Mesodermal cell (in vitro differentiated cells): ENCODE data around the gene MTPN.

ENCODE experiments used
- H3K27ac ChIP-seq: 2 replicates; pipeline ENCODE4 v1.7.0; 2013; ENCODE audit warnings: mild to moderate bottlenecking, low read depth, low read length, moderate library complexity; ENCODE audit not compliant: severe bottlenecking
- H3K36me3 ChIP-seq: 2 replicates; pipeline ENCODE4 v1.7.1; 2013; ENCODE audit warnings: mild to moderate bottlenecking, low read length, moderate library complexity; ENCODE audit not compliant: control insufficient read depth, insufficient read depth
- H3K4me1 ChIP-seq: one replicate; pipeline ENCODE4 v1.7.1; 2013; ENCODE audit warnings: mild to moderate bottlenecking, low read length; ENCODE audit not compliant: insufficient read depth, control insufficient read depth, poor library complexity, severe bottlenecking
- H3K4me3 ChIP-seq: 2 replicates; pipeline ENCODE4 v1.7.0; 2013; ENCODE audit warnings: low read length, control low read depth, mild to moderate bottlenecking; ENCODE audit not compliant: insufficient read depth, poor library complexity, severe bottlenecking; ENCODE audit errors: extremely low read depth
- H3K9me3 ChIP-seq: 2 replicates; pipeline ENCODE4 v1.7.1; 2013; ENCODE audit warnings: mild to moderate bottlenecking, low read length, moderate library complexity; ENCODE audit not compliant: control insufficient read depth
- WGBS, 2 experiments: methylation state at CpG; one replicate each; pipeline ENCODE4 v1.1.5; 2013; ENCODE audit warnings: missing lambda C conversion rate in 2 of 2; ENCODE audit not compliant: insufficient coverage in 2 of 2; 5-methylcytosine and 5-hydroxymethylcytosine counted together

The MTPN gene

GRCh38 chr7:135970682-135971365 lies 6.3 kb downstream of the MTPN start:
- 100% methylated on average over 1 of the region's 1 CpG; no CpG with 5 or more reads in 1 of the 2 experiments for WGBS, 2 experiments
- no peaks in the 10 kb centered on the region for H3K9me3 ChIP-seq

GRCh38 chr7:135970045-135970444 lies 7.1 kb downstream of the MTPN start:
- H3K4me3 ChIP-seq = no peak overlapping the region
- H3K4me1 ChIP-seq = peaks cover 6% of the 10 kb centered on the region
- peaks cover 47% of the 10 kb centered on the region for H3K36me3 ChIP-seq
- no peaks in the 10 kb centered on the region for H3K9me3 ChIP-seq
- WGBS, 2 experiments = 82% methylated on average over 2 of the region's 3 CpGs; no CpG with 5 or more reads in 1 of the 2 experiments
- no peak overlapping the region for H3K27ac ChIP-seq

More at GRCh38 chr7:135970682-135971365, 6.3 kb downstream of the MTPN start:
- Histone ChIP-seq H3K4me3 (no peak overlapping the region), H3K27ac (no peak overlapping the region), H3K36me3 (peaks cover 51% of the 10 kb centered on the region), H3K4me1 (peaks cover 6% of the 10 kb centered on the region)

GRCh38 chr7:135966341-135967043 lies 10.7 kb downstream of the MTPN start:
- Histone ChIP-seq H3K36me3 (peaks cover 29% of the 10 kb centered on the region), H3K4me1 (peaks cover 6% of the 10 kb centered on the region), H3K9me3 (no peaks in the 10 kb centered on the region), H3K27ac (no peak overlapping the region), H3K4me3 (no peak overlapping the region)
- 96 to 98% methylated on average over 6 of the region's 9 CpGs for WGBS, 2 experiments

GRCh38 chr7:135965602-135966001 lies 11.6 kb downstream of the MTPN start:
- Histone ChIP-seq H3K9me3 (no peaks in the 10 kb centered on the region), H3K4me1 (peaks cover 9% of the 10 kb centered on the region), H3K4me3 (no peak overlapping the region), H3K27ac (no peak overlapping the region), H3K36me3 (peaks cover 22% of the 10 kb centered on the region)
- WGBS, 2 experiments = no CpG with 5 or more reads among the region's 1 CpG

- Histone ChIP-seq H3K9me3 (no peaks in the 10 kb centered on the region), H3K27ac (no peak overlapping the region), H3K36me3 (peaks cover 18% of the 10 kb centered on the region), H3K4me1 (peaks cover 10% of the 10 kb centered on the region), H3K4me3 (no peak overlapping the region)
- 100% methylated on average over 1 of the region's 1 CpG; no CpG with 5 or more reads in 1 of the 2 experiments for WGBS, 2 experiments
Measured at GRCh38 chr7:135964791-135965190, 12.4 kb downstream of the MTPN start.

GRCh38 chr7:135964274-135964673 lies 12.9 kb downstream of the MTPN start:
- Histone ChIP-seq H3K36me3 (peaks cover 16% of the 10 kb centered on the region), H3K4me1 (peaks cover 10% of the 10 kb centered on the region), H3K4me3 (no peak overlapping the region), H3K9me3 (no peaks in the 10 kb centered on the region), H3K27ac (no peak overlapping the region)
- WGBS, 2 experiments = no CpG with 5 or more reads among the region's 2 CpGs

GRCh38 chr7:135962802-135963201 lies 14.4 kb downstream of the MTPN start:
- peaks cover 10% of the 10 kb centered on the region for H3K4me1 ChIP-seq
- H3K9me3 ChIP-seq = no peaks in the 10 kb centered on the region
- no CpG with 5 or more reads among the region's 4 CpGs for WGBS, 2 experiments
- H3K36me3 ChIP-seq = peaks cover 8% of the 10 kb centered on the region
- H3K27ac ChIP-seq = no peak overlapping the region
- no peak overlapping the region for H3K4me3 ChIP-seq

GRCh38 chr7:135960709-135961451 lies 16.3 kb downstream of the MTPN start:
- 100% methylated on average over 1 of the region's 6 CpGs; no CpG with 5 or more reads in 1 of the 2 experiments for WGBS, 2 experiments
- H3K27ac ChIP-seq = no peak overlapping the region

GRCh38 chr7:135959646-135960363 lies 17.4 kb downstream of the MTPN start:
- Histone ChIP-seq H3K4me1 (peaks cover 4% of the 10 kb centered on the region), H3K36me3 (peaks cover 13% of the 10 kb centered on the region), H3K9me3 (no peaks in the 10 kb centered on the region), H3K4me3 (no peak overlapping the region), H3K27ac (no peak overlapping the region)

More at GRCh38 chr7:135960709-135961451, 16.3 kb downstream of the MTPN start:
- Histone ChIP-seq H3K9me3 (no peaks in the 10 kb centered on the region), H3K36me3 (peaks cover 13% of the 10 kb centered on the region), H3K4me3 (no peak overlapping the region), H3K4me1 (peaks cover 4% of the 10 kb centered on the region)

- Histone ChIP-seq H3K4me3 (no peak overlapping the region), H3K4me1 (peaks cover 4% of the 10 kb centered on the region), H3K27ac (no peak overlapping the region), H3K36me3 (peaks cover 13% of the 10 kb centered on the region), H3K9me3 (no peaks in the 10 kb centered on the region)
- WGBS, 2 experiments = no CpG with 5 or more reads among the region's 1 CpG
Measured at GRCh38 chr7:135958173-135958572, 19.0 kb downstream of the MTPN start.
